Fibroblast of lung (primary cell): ENCODE measurements around the gene STARD13. TPM values are rescaled to one million over a fixed set of nuclear protein-coding genes. Genes with fewer than 3 reads are reported as not detected.

ENCODE experiments used
- DNase-seq, 2 donors: peaks; one replicate each; pipeline versions ENCODE4 v3.0.0 to v3.0.0-alpha.2; 2010; ENCODE audit warnings: low read depth in 2 of 2
- H2AFZ ChIP-seq: 2 replicates; pipeline ENCODE4 v1.5.1; 2012; ENCODE audit warnings: low read length, control low read depth, inconsistent platforms
- H3K27ac ChIP-seq: 2 replicates; pipeline ENCODE4 v1.5.1; 2011; ENCODE audit warnings: low read length, control low read depth; ENCODE audit not compliant: insufficient read depth
- H3K27me3 ChIP-seq: 2 replicates; pipeline ENCODE4 v1.5.1; 2011; ENCODE audit warnings: mild to moderate bottlenecking, low read length; ENCODE audit not compliant: control insufficient read depth, insufficient read depth
- H3K36me3 ChIP-seq: 2 replicates; pipeline ENCODE4 v1.5.1; 2011; ENCODE audit warnings: low read length; ENCODE audit not compliant: control insufficient read depth, insufficient read depth
- H3K4me1 ChIP-seq: 2 replicates; pipeline ENCODE4 v1.5.1; 2011; ENCODE audit warnings: low read length; ENCODE audit not compliant: control insufficient read depth, insufficient read depth; ENCODE audit errors: extremely low read depth
- H3K4me2 ChIP-seq: 2 replicates; pipeline ENCODE4 v1.5.1; 2011; ENCODE audit warnings: low read length, control low read depth; ENCODE audit not compliant: insufficient read depth; ENCODE audit errors: extremely low read depth
- H3K4me3 ChIP-seq, 4 experiments: fragments of 200-600 bp in 1 of 4; sonication (generic) in 1 of 4; replicated peaks in 1 of 4; 2 replicates each; pipeline ENCODE4 v1.5.1; 2011 to 2016; ENCODE audit warnings: low read length in 4 of 4, low read depth in 3 of 4, mild to moderate bottlenecking in 3 of 4, control low read depth in 2 of 4, inconsistent platforms in 1 of 4, mixed read lengths in 1 of 4; ENCODE audit not compliant: insufficient read depth in 1 of 4; ENCODE audit errors: control extremely low read depth in 1 of 4
- H3K79me2 ChIP-seq: 2 replicates; pipeline ENCODE4 v1.5.1; 2012; ENCODE audit warnings: mild to moderate bottlenecking, low read length, inconsistent platforms; ENCODE audit not compliant: control insufficient read depth, insufficient read depth
- H3K9ac ChIP-seq: 2 replicates; pipeline ENCODE4 v1.5.1; 2011; ENCODE audit warnings: mild to moderate bottlenecking, low read length, control low read depth; ENCODE audit not compliant: insufficient read depth
- H3K9me3 ChIP-seq: 2 replicates; pipeline ENCODE4 v1.5.1; 2012; ENCODE audit warnings: low read depth, low read length; ENCODE audit not compliant: control insufficient read depth, insufficient read depth
- H4K20me1 ChIP-seq: 2 replicates; pipeline ENCODE4 v1.5.1; 2011; ENCODE audit warnings: low read length; ENCODE audit not compliant: control insufficient read depth, insufficient read depth; ENCODE audit errors: extremely low read depth
- CTCF ChIP-seq, 2 donors: IDR thresholded peaks in 1 of 2; conservative IDR thresholded peaks in 1 of 2; 1 replicate in 1 of 2; 2 replicates in 1 of 2; pipeline ENCODE4 v1.5.1; 2011 to 2012; ENCODE audit warnings: low read length in 2 of 2, control low read depth in 1 of 2, inconsistent platforms in 1 of 2, low read depth in 1 of 2, mild to moderate bottlenecking in 1 of 2
- EZH2 ChIP-seq: IDR thresholded peaks from 2 replicates; pipeline ENCODE4 v1.5.1; 2012; ENCODE audit warnings: low read length, control low read depth, mild to moderate bottlenecking; ENCODE audit errors: missing control alignments
- polyA plus RNA-seq, 2 donors: library from polyadenylated mRNA; depleted of rRNA in 1 of 2; stranded (reverse) in 1 of 2; unstranded in 1 of 2; fragments of >200 nt; gene quantifications; 2 replicates each; pipeline ENCODE4 v1.2.1, GENCODE V29; 2011 to 2012; ENCODE audit warnings: missing spikeins in 1 of 2
- total RNA-seq: library from RNA; depleted of rRNA; stranded (reverse); fragments of >200 nt; gene quantifications from 2 replicates; pipeline ENCODE4 v1.2.1, GENCODE V29; 2014

The STARD13 gene
- total and polyA plus RNA-seq, 2 donors (not counting 1 experiment from before 2014, with no cell fraction given), result 25.2 to 44.6 TPM

GRCh38 chr13:33235564-33235963 is 50.0 kb downstream of the STARD13 start:
- H3K4me1 ChIP-seq, result peaks cover 44% of the 10 kb centered on the region
- peaks cover 65% of the 10 kb centered on the region for H3K79me2 ChIP-seq
- peak overlapping the region; percentile 87 for H3K4me2 ChIP-seq
- TF ChIP-seq EZH2, result no peak
- TF ChIP-seq CTCF (conservative IDR thresholded peaks at IDR 0.05 in 1 of 2, IDR thresholded peaks at IDR 0.05 in 1 of 2; ENCODE audit: low read depth in 1 of 2, low read length in 2 of 2), result no peak
- H2AFZ ChIP-seq, result no peak overlapping the region
- peaks cover 5% of the 10 kb centered on the region for H3K36me3 ChIP-seq
- no peaks in the 10 kb centered on the region for H3K27me3 ChIP-seq
- H3K9me3 ChIP-seq, result peaks cover 2% of the 10 kb centered on the region
- DNase-seq, result peak in 1 of 2 donors; percentile 38
- H3K4me3 ChIP-seq, result peak overlapping the region in 2 of 4 experiments; percentile 6 to 9
- H3K9ac ChIP-seq, result no peak overlapping the region
- H4K20me1 ChIP-seq, result no peaks in the 10 kb centered on the region
- peak overlapping the region; percentile 85 for H3K27ac ChIP-seq

GRCh38 chr13:33235078-33235477 is 50.5 kb downstream of the STARD13 start:
- Histone ChIP-seq H3K27ac (peak overlapping the region; percentile 85), H4K20me1 (no peaks in the 10 kb centered on the region), H3K79me2 (peaks cover 63% of the 10 kb centered on the region), H3K4me1 (peaks cover 48% of the 10 kb centered on the region), H3K27me3 (no peaks in the 10 kb centered on the region), H3K36me3 (peaks cover 5% of the 10 kb centered on the region), H3K9me3 (peaks cover 2% of the 10 kb centered on the region), H3K4me3 (no peak overlapping the region), H3K9ac (no peak overlapping the region), H3K4me2 (peak overlapping the region; percentile 87), H2AFZ (no peak overlapping the region)
- TF ChIP-seq EZH2 (no peak), CTCF (conservative IDR thresholded peaks at IDR 0.05 in 1 of 2, IDR thresholded peaks at IDR 0.05 in 1 of 2; ENCODE audit: low read depth in 1 of 2, low read length in 2 of 2) (no peak)
- peak; percentile 56 to 65 for DNase-seq

GRCh38 chr13:33233547-33233946 is 52.0 kb downstream of the STARD13 start:
- peak overlapping the region; percentile 8 for H3K27ac ChIP-seq
- TF ChIP-seq CTCF (conservative IDR thresholded peaks at IDR 0.05 in 1 of 2, IDR thresholded peaks at IDR 0.05 in 1 of 2; ENCODE audit: low read depth in 1 of 2, low read length in 2 of 2), result no peak
- H3K4me2 ChIP-seq, result no peak overlapping the region
- H4K20me1 ChIP-seq, result no peaks in the 10 kb centered on the region
- no peak overlapping the region for H3K4me3 ChIP-seq
- no peaks in the 10 kb centered on the region for H3K27me3 ChIP-seq
- peaks cover 5% of the 10 kb centered on the region for H3K36me3 ChIP-seq
- H3K9ac ChIP-seq, result no peak overlapping the region
- peaks cover 63% of the 10 kb centered on the region for H3K79me2 ChIP-seq
- no peaks in the 10 kb centered on the region for H3K9me3 ChIP-seq
- peaks cover 63% of the 10 kb centered on the region for H3K4me1 ChIP-seq
- no peak overlapping the region for H2AFZ ChIP-seq
- no peak for DNase-seq
